ENCODE measurements around the gene ZNF649. TPM values are rescaled to one million over a fixed set of nuclear protein-coding genes. Genes with fewer than 3 reads are reported as not detected.

Gene ZNF649
- total RNA-seq, 2 donors from 2014 or later = 61.0 to 69.3 TPM

DNA sequence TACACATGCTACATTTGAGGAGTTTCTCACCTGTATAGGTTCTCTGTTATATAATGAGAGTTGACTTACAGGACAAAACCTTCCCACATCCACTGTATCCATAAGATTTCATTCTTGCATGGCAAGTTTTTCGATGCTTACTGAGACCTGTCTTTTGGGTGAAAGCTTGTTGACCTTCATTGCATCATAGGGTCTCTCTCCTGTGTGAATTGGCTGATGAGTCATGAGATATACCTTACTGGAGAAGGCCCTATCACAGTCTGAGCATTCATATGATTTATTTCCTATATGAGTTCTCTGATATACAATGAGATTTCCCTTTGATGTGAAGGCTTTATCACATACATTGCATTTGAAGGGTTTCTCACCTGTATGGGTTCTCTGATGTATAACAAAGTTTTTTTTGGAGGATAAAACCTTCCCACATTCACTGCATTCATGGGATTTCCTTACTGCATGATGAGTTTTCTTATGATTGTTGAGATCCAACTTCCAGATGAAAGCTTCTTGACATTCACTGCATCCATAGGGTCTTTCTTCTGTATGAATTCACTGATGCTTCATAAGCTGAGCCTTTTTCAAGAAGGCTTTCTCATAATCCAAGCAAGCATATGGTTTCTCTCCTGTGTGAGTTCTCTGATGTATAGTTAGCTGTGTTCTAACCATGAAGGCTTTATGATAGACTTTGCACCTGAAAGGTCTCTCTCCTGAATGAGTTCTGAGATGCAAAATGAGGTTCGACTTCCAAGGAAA lies 42.8 kb downstream of the ZNF649 start:
- H3K27ac ChIP-seq (ENCODE audit: low read depth, low read length) = no peak overlapping the region
- no peak overlapping the region for H3K4me3 Mint-ChIP-seq
- H3K4me1 ChIP-seq (ENCODE audit: control insufficient read depth, insufficient read depth, low read length) = no peaks in the 10 kb centered on the region
- no peaks in the 10 kb centered on the region for H3K27me3 Mint-ChIP-seq (ENCODE audit: insufficient read depth)
- no peaks in the 10 kb centered on the region for H3K4me1 Mint-ChIP-seq
- H3K4me3 ChIP-seq (ENCODE audit: low read length) = peak overlapping the region; percentile 59
- no peak overlapping the region for H3K27ac Mint-ChIP-seq
- 71 to 97% methylated on average over 1 to 2 of the region's 2 CpGs for WGBS, 2 experiments (ENCODE audit: insufficient coverage in 1 of 2, insufficient read length in 1 of 2)
- peaks cover 100% of the 10 kb centered on the region for H3K9me3 ChIP-seq (ENCODE audit: control insufficient read depth, low read length)
- DNase-seq = no peak
- H3K9me3 Mint-ChIP-seq = peaks cover 97% of the 10 kb centered on the region
- TF ChIP-seq, protein P1, sequence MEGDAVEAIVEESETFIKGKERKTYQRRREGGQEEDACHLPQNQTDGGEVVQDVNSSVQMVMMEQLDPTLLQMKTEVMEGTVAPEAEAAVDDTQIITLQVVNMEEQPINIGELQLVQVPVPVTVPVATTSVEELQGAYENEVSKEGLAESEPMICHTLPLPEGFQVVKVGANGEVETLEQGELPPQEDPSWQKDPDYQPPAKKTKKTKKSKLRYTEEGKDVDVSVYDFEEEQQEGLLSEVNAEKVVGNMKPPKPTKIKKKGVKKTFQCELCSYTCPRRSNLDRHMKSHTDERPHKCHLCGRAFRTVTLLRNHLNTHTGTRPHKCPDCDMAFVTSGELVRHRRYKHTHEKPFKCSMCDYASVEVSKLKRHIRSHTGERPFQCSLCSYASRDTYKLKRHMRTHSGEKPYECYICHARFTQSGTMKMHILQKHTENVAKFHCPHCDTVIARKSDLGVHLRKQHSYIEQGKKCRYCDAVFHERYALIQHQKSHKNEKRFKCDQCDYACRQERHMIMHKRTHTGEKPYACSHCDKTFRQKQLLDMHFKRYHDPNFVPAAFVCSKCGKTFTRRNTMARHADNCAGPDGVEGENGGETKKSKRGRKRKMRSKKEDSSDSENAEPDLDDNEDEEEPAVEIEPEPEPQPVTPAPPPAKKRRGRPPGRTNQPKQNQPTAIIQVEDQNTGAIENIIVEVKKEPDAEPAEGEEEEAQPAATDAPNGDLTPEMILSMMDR (conservative IDR thresholded peaks at IDR 0.05) = no peak
- peaks cover 83% of the 10 kb centered on the region for H3K36me3 Mint-ChIP-seq (ENCODE audit: low read depth)
- H3K36me3 ChIP-seq (ENCODE audit: control insufficient read depth, insufficient read depth, low read length) = peaks cover 78% of the 10 kb centered on the region
- no peaks in the 10 kb centered on the region for H3K27me3 ChIP-seq (ENCODE audit: control insufficient read depth, insufficient read depth, low read length, poor library complexity, severe bottlenecking)
- H3K9ac ChIP-seq (ENCODE audit: extremely low read depth, low read length, poor library complexity, severe bottlenecking) = no peak overlapping the region

Other genes with a start within 250 kb of the ZNF649 start
- gene SPACA6, start 211.7 kb downstream of the ZNF649 start, total RNA-seq = 10 to 100 TPM; 18.4 to 26.8 TPM
- under 1 TPM in 1 of 2 donors, not detected in 1; 0.22 TPM for gene HAS1, start 181.0 kb downstream of the ZNF649 start, total RNA-seq
- not detected for gene FPR1, start 153.1 kb downstream of the ZNF649 start, total RNA-seq
- under 1 TPM in 1 of 2 donors, not detected in 1; 0.11 TPM for gene FPR2, start 143.8 kb downstream of the ZNF649 start, total RNA-seq
- gene FPR3, start 109.9 kb downstream of the ZNF649 start, total RNA-seq = not detected
- 10 to 100 TPM; 25.8 to 31.1 TPM for gene ZNF577, start 17.1 kb downstream of the ZNF649 start, total RNA-seq
- 10 to 100 TPM; 17.5 to 22.5 TPM for gene ZNF613, start 22.5 kb upstream of the ZNF649 start, total RNA-seq
- gene ZNF350, start 81.8 kb upstream of the ZNF649 start, total RNA-seq = 10 to 100 TPM in 1 of 2 donors, 1 to 10 TPM in 1; 8.3 to 11.2 TPM
- 10 to 100 TPM; 19.3 to 29.1 TPM for gene ZNF615, start 103.2 kb upstream of the ZNF649 start, total RNA-seq
- 10 to 100 TPM; 46.2 to 66.7 TPM for gene ZNF614, start 123.4 kb upstream of the ZNF649 start, total RNA-seq
- gene ZNF432, start 143.8 kb upstream of the ZNF649 start, total RNA-seq = 10 to 100 TPM; 21.3 to 31.0 TPM
- gene ZNF841, start 190.7 kb upstream of the ZNF649 start, total RNA-seq = 10 to 100 TPM; 27.3 to 37.7 TPM
- gene ZNF616, start 234.9 kb upstream of the ZNF649 start, total RNA-seq = 10 to 100 TPM; 23.5 to 24.5 TPM